ENCODE data around the gene CLSTN2. TPM values are rescaled to one million over a fixed set of nuclear protein-coding genes. Genes with fewer than 3 reads are reported as not detected.

The CLSTN2 gene
- total RNA-seq, 1 experiment from 2014 or later = not detected

GRCh38 chr3:140521751-140522445 is 586.9 kb downstream of the CLSTN2 start:
- no peak for DNase-seq (ENCODE audit: extremely low read depth, low read depth)

GRCh38 chr3:140522653-140523380 is 587.8 kb downstream of the CLSTN2 start:
- no peak for DNase-seq (ENCODE audit: extremely low read depth, low read depth)

GRCh38 chr3:140523600-140523999 is 588.6 kb downstream of the CLSTN2 start:
- no peak for DNase-seq (ENCODE audit: extremely low read depth, low read depth)

GRCh38 chr3:140527156-140527555 is 592.2 kb downstream of the CLSTN2 start:
- no peak for DNase-seq (ENCODE audit: extremely low read depth, low read depth)

GRCh38 chr3:140529096-140529495 is 594.1 kb downstream of the CLSTN2 start:
- no peak for DNase-seq (ENCODE audit: extremely low read depth, low read depth)

- DNase-seq (ENCODE audit: extremely low read depth, low read depth) = no peak
These were observed 594.6 kb downstream of the CLSTN2 start for GRCh38 chr3:140529558-140529957.

GRCh38 chr3:140530131-140530530 is 595.1 kb downstream of the CLSTN2 start:
- DNase-seq (ENCODE audit: extremely low read depth, low read depth) = no peak

GRCh38 chr3:140530603-140531002 is 595.6 kb downstream of the CLSTN2 start:
- DNase-seq (ENCODE audit: extremely low read depth, low read depth) = no peak

GRCh38 chr3:140532793-140533330 is 597.9 kb downstream of the CLSTN2 start:
- no peak for DNase-seq (ENCODE audit: extremely low read depth, low read depth)

GRCh38 chr3:140536926-140537726 is 602.1 kb downstream of the CLSTN2 start:
- no peak for DNase-seq (ENCODE audit: extremely low read depth, low read depth)

GRCh38 chr3:140537727-140538082 is 602.7 kb downstream of the CLSTN2 start:
- DNase-seq (ENCODE audit: extremely low read depth, low read depth) = no peak

GRCh38 chr3:140540262-140540661 is 605.3 kb downstream of the CLSTN2 start:
- no peak for DNase-seq (ENCODE audit: extremely low read depth, low read depth)

- no peak for DNase-seq (ENCODE audit: extremely low read depth, low read depth)
These were observed 607.1 kb downstream of the CLSTN2 start for GRCh38 chr3:140541975-140542653.

- DNase-seq (ENCODE audit: extremely low read depth, low read depth) = no peak
These were observed 610.2 kb downstream of the CLSTN2 start for GRCh38 chr3:140545197-140545596.

GRCh38 chr3:140545756-140546155 is 610.8 kb downstream of the CLSTN2 start:
- no peak for DNase-seq (ENCODE audit: extremely low read depth, low read depth)

- no peak for DNase-seq (ENCODE audit: extremely low read depth, low read depth)
These were observed 611.7 kb downstream of the CLSTN2 start for GRCh38 chr3:140546649-140547048.

GRCh38 chr3:140552403-140552802 is 617.4 kb downstream of the CLSTN2 start:
- no peak for DNase-seq (ENCODE audit: extremely low read depth, low read depth)

- no peak for DNase-seq (ENCODE audit: extremely low read depth, low read depth)
These were observed 617.9 kb downstream of the CLSTN2 start for GRCh38 chr3:140552898-140553297.

- no peak for DNase-seq (ENCODE audit: extremely low read depth, low read depth)
These were observed 618.6 kb downstream of the CLSTN2 start for GRCh38 chr3:140553591-140553990.

GRCh38 chr3:140555666-140556065 is 620.7 kb downstream of the CLSTN2 start:
- no peak for DNase-seq (ENCODE audit: extremely low read depth, low read depth)

GRCh38 chr3:140557476-140557875 is 622.5 kb downstream of the CLSTN2 start:
- DNase-seq (ENCODE audit: extremely low read depth, low read depth) = no peak

Measured in NCI-H460 (cell line).